HepG2 (cell line): ENCODE measurements around the gene SAMD14. TPM values are rescaled to one million over a fixed set of nuclear protein-coding genes. Genes with fewer than 3 reads are reported as not detected.

Experiments used
- ATRX ChIP-seq: sonication (generic); formaldehyde crosslinking; IDR thresholded peaks from 2 replicates; pipeline ENCODE4 v1.4.0; 2020; ENCODE audit warnings: missing genetic modification reagents, borderline replicate concordance
- EHMT2 ChIP-seq: fragments of 200-600 bp; sonication (generic); IDR thresholded peaks from 2 replicates; pipeline ENCODE4 v1.7.0; 2017; ENCODE audit warnings: antibody characterized with exemption, low read depth, low read length, borderline replicate concordance
- FOXA3 ChIP-seq: IDR thresholded peaks from 2 replicates; pipeline ENCODE4 v1.6.1; 2016; ENCODE audit warnings: missing genetic modification reagents, missing compliant biosample characterization
- IRX3 ChIP-seq: sonication (generic); formaldehyde crosslinking; IDR thresholded peaks from 2 replicates; pipeline ENCODE4 v1.8.1; 2023; ENCODE audit warnings: mild to moderate bottlenecking, low read depth, missing genetic modification reagents, borderline replicate concordance
- KDM4B ChIP-seq: sonication (generic); formaldehyde crosslinking; IDR thresholded peaks from 2 replicates; pipeline ENCODE4 v1.4.0; 2020; ENCODE audit warnings: missing genetic modification reagents
- NFE2L1 ChIP-seq: sonication (generic); formaldehyde crosslinking; IDR thresholded peaks from 2 replicates; pipeline ENCODE4 v1.4.0; 2020; ENCODE audit warnings: missing genetic modification reagents, mild to moderate bottlenecking, borderline replicate concordance
- SMARCE1 ChIP-seq: fragments of 450-650 bp; IDR thresholded peaks from 2 replicates; pipeline ENCODE4 v1.6.1; 2017; ENCODE audit warnings: borderline replicate concordance
- SNAI1 ChIP-seq: sonication (generic); formaldehyde crosslinking; IDR thresholded peaks from 2 replicates; pipeline ENCODE4 v1.5.0; 2020; ENCODE audit warnings: mild to moderate bottlenecking, missing genetic modification reagents, borderline replicate concordance
- TSC22D2 ChIP-seq: sonication (generic); formaldehyde crosslinking; IDR thresholded peaks from 2 replicates; pipeline ENCODE4 v1.5.1; 2020; ENCODE audit warnings: missing genetic modification reagents, mild to moderate bottlenecking, borderline replicate concordance
- ZFP37 ChIP-seq: sonication (generic); formaldehyde crosslinking; IDR thresholded peaks from 2 replicates; pipeline ENCODE4 v1.4.0; 2020; ENCODE audit warnings: missing genetic modification reagents, borderline replicate concordance
- ZIK1 ChIP-seq: sonication (generic); formaldehyde crosslinking; IDR thresholded peaks from 2 replicates; pipeline ENCODE4 v1.5.0; 2020; ENCODE audit warnings: mild to moderate bottlenecking, low read depth, missing genetic modification reagents, borderline replicate concordance
- ZNF24 ChIP-seq: fragments of 450-650 bp; IDR thresholded peaks from 2 replicates; pipeline ENCODE4 v1.6.1; 2017; ENCODE audit warnings: antibody characterized with exemption, mild to moderate bottlenecking
- ZNF256 ChIP-seq: sonication (generic); formaldehyde crosslinking; conservative IDR thresholded peaks from 2 replicates; pipeline ENCODE4 v1.4.0; 2020; ENCODE audit warnings: missing genetic modification reagents
- ZNF30 ChIP-seq: sonication (generic); formaldehyde crosslinking; IDR thresholded peaks from 2 replicates; pipeline ENCODE4 v1.5.0; 2020; ENCODE audit warnings: mild to moderate bottlenecking, missing genetic modification reagents
- ZNF451 ChIP-seq: sonication (generic); formaldehyde crosslinking; IDR thresholded peaks from 2 replicates; pipeline ENCODE4 v1.5.0; 2020; ENCODE audit warnings: mild to moderate bottlenecking, missing genetic modification reagents
- ZNF513 ChIP-seq: sonication (generic); formaldehyde crosslinking; conservative IDR thresholded peaks from 2 replicates; pipeline ENCODE4 v1.5.0; 2020; ENCODE audit warnings: missing genetic modification reagents
- ZNF660 ChIP-seq: sonication (generic); formaldehyde crosslinking; IDR thresholded peaks from 2 replicates; pipeline ENCODE4 v1.5.1; 2020; ENCODE audit warnings: mild to moderate bottlenecking, low read depth, missing genetic modification reagents, borderline replicate concordance
- ZNF83 ChIP-seq: sonication (generic); formaldehyde crosslinking; IDR thresholded peaks from 2 replicates; pipeline ENCODE4 v1.4.0; 2020; ENCODE audit warnings: missing genetic modification reagents, mild to moderate bottlenecking, borderline replicate concordance
- polyA plus RNA-seq, 8 experiments: library from polyadenylated mRNA; depleted of rRNA in 3 of 8; stranded (reverse) in 7 of 8; unstranded in 1 of 8; fragments of >200 nt; fragmentation: Illumina TruSeq in 4 of 8; extraction: Trizol in 4 of 8; gene quantifications; 2 replicates each; pipeline versions ENCODE4 v1.2.1 to v1.2.3, GENCODE V29; 2011 to 2016; ENCODE audit warnings: low read depth in 4 of 8, missing spikeins in 1 of 8, mixed read lengths in 1 of 8; ENCODE audit not compliant: insufficient read depth in 1 of 8
- total RNA-seq, 5 experiments: library from RNA; depleted of rRNA; stranded (reverse); fragments of >200 nt; fragmentation: Illumina TruSeq; extraction: Trizol; gene quantifications; 2 replicates each; pipeline ENCODE4 v1.2.3, GENCODE V29; 2016; ENCODE audit warnings: low read depth in 1 of 5
- TF ChIP-seq, protein P1 (sequence below): sonication (generic); formaldehyde crosslinking; IDR thresholded peaks from 2 replicates; pipeline ENCODE4 v1.5.0; 2020; ENCODE audit warnings: mild to moderate bottlenecking, missing genetic modification reagents, borderline replicate concordance

SAMD14 gene
- total and polyA plus RNA-seq, 2 of the 13 experiments (the other 11 are each of a cell fraction or from before 2014, with no cell fraction given), result 0.07 to 0.22 TPM

- no peak; the same call in 1 of the 2 replicates for TF ChIP-seq NFE2L1
- no peak for TF ChIP-seq KDM4B (CRISPR knock-in tag)
- no peak for TF ChIP-seq ZNF24
- TF ChIP-seq ZNF513 (CRISPR knock-in tag), result no peak
- no peak for TF ChIP-seq SMARCE1
- TF ChIP-seq ZNF660 (CRISPR knock-in tag), result no peak
- no peak for TF ChIP-seq ZNF256 (CRISPR knock-in tag)
- TF ChIP-seq FOXA3 (CRISPR knock-in tag), result no peak
- no peak for TF ChIP-seq ATRX (CRISPR knock-in tag)
- no peak for TF ChIP-seq IRX3 (CRISPR knock-in tag)
- no peak for TF ChIP-seq ZNF451 (CRISPR knock-in tag)
- no peak for TF ChIP-seq ZIK1
- no peak for TF ChIP-seq ZFP37 (CRISPR knock-in tag)
- TF ChIP-seq SNAI1 (CRISPR knock-in tag), result no peak
- TF ChIP-seq, protein P1, sequence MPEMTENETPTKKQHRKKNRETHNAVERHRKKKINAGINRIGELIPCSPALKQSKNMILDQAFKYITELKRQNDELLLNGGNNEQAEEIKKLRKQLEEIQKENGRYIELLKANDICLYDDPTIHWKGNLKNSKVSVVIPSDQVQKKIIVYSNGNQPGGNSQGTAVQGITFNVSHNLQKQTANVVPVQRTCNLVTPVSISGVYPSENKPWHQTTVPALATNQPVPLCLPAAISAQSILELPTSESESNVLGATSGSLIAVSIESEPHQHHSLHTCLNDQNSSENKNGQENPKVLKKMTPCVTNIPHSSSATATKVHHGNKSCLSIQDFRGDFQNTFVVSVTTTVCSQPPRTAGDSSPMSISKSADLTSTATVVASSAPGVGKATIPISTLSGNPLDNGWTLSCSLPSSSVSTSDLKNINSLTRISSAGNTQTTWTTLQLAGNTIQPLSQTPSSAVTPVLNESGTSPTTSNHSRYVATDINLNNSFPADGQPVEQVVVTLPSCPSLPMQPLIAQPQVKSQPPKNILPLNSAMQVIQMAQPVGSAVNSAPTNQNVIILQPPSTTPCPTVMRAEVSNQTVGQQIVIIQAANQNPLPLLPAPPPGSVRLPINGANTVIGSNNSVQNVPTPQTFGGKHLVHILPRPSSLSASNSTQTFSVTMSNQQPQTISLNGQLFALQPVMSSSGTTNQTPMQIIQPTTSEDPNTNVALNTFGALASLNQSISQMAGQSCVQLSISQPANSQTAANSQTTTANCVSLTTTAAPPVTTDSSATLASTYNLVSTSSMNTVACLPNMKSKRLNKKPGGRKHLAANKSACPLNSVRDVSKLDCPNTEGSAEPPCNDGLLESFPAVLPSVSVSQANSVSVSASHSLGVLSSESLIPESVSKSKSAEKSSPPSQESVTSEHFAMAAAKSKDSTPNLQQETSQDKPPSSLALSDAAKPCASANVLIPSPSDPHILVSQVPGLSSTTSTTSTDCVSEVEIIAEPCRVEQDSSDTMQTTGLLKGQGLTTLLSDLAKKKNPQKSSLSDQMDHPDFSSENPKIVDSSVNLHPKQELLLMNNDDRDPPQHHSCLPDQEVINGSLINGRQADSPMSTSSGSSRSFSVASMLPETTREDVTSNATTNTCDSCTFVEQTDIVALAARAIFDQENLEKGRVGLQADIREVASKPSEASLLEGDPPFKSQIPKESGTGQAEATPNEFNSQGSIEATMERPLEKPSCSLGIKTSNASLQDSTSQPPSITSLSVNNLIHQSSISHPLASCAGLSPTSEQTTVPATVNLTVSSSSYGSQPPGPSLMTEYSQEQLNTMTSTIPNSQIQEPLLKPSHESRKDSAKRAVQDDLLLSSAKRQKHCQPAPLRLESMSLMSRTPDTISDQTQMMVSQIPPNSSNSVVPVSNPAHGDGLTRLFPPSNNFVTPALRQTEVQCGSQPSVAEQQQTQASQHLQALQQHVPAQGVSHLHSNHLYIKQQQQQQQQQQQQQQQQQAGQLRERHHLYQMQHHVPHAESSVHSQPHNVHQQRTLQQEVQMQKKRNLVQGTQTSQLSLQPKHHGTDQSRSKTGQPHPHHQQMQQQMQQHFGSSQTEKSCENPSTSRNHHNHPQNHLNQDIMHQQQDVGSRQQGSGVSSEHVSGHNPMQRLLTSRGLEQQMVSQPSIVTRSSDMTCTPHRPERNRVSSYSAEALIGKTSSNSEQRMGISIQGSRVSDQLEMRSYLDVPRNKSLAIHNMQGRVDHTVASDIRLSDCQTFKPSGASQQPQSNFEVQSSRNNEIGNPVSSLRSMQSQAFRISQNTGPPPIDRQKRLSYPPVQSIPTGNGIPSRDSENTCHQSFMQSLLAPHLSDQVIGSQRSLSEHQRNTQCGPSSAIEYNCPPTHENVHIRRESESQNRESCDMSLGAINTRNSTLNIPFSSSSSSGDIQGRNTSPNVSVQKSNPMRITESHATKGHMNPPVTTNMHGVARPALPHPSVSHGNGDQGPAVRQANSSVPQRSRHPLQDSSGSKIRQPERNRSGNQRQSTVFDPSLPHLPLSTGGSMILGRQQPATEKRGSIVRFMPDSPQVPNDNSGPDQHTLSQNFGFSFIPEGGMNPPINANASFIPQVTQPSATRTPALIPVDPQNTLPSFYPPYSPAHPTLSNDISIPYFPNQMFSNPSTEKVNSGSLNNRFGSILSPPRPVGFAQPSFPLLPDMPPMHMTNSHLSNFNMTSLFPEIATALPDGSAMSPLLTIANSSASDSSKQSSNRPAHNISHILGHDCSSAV, result no peak
- no peak for TF ChIP-seq ZNF83
- TF ChIP-seq EHMT2, result no peak
- TF ChIP-seq TSC22D2 (CRISPR knock-in tag), result no peak
- no peak for TF ChIP-seq ZNF30
Observed at GRCh38 chr17:50139950-50140885, 10.3 kb upstream of the SAMD14 start (continued).
